Progenitor cell of endocrine pancreas (in vitro differentiated cells): ENCODE data around the gene ILKAP. TPM values are rescaled to one million over a fixed set of nuclear protein-coding genes. Genes with fewer than 3 reads are reported as not detected.

Experiments used
- DNase-seq: peaks from one replicate; pipeline ENCODE4 v3.0.0; 2021; ENCODE audit warnings: low spot score; ENCODE audit not compliant: unreplicated experiment
- H3K27ac Mint-ChIP-seq: 2 replicates; pipeline ENCODE4 v1.8.0; 2021; ENCODE audit warnings: mild to moderate bottlenecking, moderate library complexity, mixed read lengths
- H3K27me3 Mint-ChIP-seq: 2 replicates; pipeline ENCODE4 v1.8.0; 2021; ENCODE audit warnings: mixed read lengths
- H3K36me3 Mint-ChIP-seq: 2 replicates; pipeline ENCODE4 v1.8.0; 2022; ENCODE audit warnings: mixed read lengths; ENCODE audit not compliant: insufficient read depth
- H3K4me1 Mint-ChIP-seq: 2 replicates; pipeline ENCODE4 v1.8.0; 2021; ENCODE audit warnings: low read depth, mixed read lengths
- H3K4me3 Mint-ChIP-seq: 2 replicates; pipeline ENCODE4 v1.8.0; 2021; ENCODE audit warnings: low read depth, mild to moderate bottlenecking, moderate library complexity, mixed read lengths
- H3K9me3 Mint-ChIP-seq: 2 replicates; pipeline ENCODE4 v1.8.0; 2021; ENCODE audit warnings: low read depth, mixed read lengths
- CTCF ChIP-seq: fragments of 200-600 bp; sonication (generic); IDR thresholded peaks from one replicate; pipeline ENCODE4 v1.5.0; 2021; ENCODE audit warnings: antibody characterized with exemption, mild to moderate bottlenecking; ENCODE audit not compliant: unreplicated experiment
- total RNA-seq: library from RNA; stranded (reverse); gene quantifications from 2 replicates; pipeline ENCODE4 v1.2.1, GENCODE V29; 2021

The ILKAP gene
- total RNA-seq, 1 donor from 2014 or later: 56.3 TPM

- Mint-ChIP-seq H3K36me3 (no peaks in the 10 kb centered on the region), H3K4me3 (peak overlapping the region; percentile 1), H3K27ac (no peak overlapping the region), H3K4me1 (no peaks in the 10 kb centered on the region), H3K27me3 (peaks cover 48% of the 10 kb centered on the region), H3K9me3 (peaks cover 7% of the 10 kb centered on the region)
- no peak for DNase-seq
- no peak for TF ChIP-seq CTCF
Observed at GRCh38 chr2:238235856-238236255, 32.4 kb upstream of the ILKAP start.

DNA sequence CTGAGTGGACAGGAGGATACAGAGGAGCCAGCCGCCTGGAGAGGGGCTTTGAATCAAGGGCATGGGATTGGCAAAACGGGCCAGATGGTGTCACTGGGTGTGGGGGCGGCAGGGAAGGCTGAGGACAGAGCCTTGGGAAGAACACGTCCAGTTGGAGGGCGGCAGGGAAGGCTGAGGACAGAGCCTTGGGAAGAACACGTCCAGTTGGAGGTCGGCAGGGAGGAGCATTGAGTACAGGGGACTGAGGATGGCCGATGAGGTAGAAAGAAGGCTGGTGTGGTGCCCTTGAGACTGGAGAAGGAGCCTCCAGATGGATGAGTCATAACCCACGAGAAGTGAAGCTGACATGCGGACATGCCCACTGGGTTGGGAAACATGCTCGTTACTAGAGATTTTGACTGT is 31.8 kb upstream of the ILKAP start:
- no peak for DNase-seq
- H3K36me3 Mint-ChIP-seq: no peaks in the 10 kb centered on the region
- H3K27me3 Mint-ChIP-seq: peaks cover 53% of the 10 kb centered on the region
- H3K4me3 Mint-ChIP-seq: peak overlapping the region; percentile 61
- H3K27ac Mint-ChIP-seq: no peak overlapping the region
- peaks cover 7% of the 10 kb centered on the region for H3K9me3 Mint-ChIP-seq
- peaks cover 4% of the 10 kb centered on the region for H3K4me1 Mint-ChIP-seq
- no peak for TF ChIP-seq CTCF

DNA sequence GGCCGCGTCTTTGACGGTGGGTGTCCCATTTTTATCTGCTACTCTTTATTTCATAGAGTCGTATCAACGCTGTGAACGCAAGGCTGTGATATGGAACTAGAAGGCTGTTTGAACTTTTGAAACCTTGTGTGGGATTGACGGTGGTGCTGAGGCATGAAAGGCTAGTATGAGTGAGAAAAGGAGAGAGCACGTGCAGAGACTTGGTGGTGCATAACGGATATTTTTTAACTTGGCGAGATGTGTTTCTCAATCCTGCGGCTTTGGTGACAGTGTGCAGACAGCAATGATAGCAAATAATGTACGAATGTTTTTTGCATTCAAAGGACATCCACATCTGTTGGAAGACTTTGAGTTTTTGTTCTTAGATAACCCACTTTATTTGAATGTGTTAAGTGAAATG is 30.1 kb upstream of the ILKAP start:
- no peak for TF ChIP-seq CTCF
- H3K9me3 Mint-ChIP-seq: peaks cover 7% of the 10 kb centered on the region
- DNase-seq: no peak
- H3K36me3 Mint-ChIP-seq: no peaks in the 10 kb centered on the region
- peak overlapping the region; percentile 43 for H3K4me3 Mint-ChIP-seq
- peaks cover 12% of the 10 kb centered on the region for H3K4me1 Mint-ChIP-seq
- peaks cover 60% of the 10 kb centered on the region for H3K27me3 Mint-ChIP-seq
- no peak overlapping the region for H3K27ac Mint-ChIP-seq

- DNase-seq: no peak
- Mint-ChIP-seq H3K4me1 (peaks cover 17% of the 10 kb centered on the region), H3K4me3 (peak overlapping the region; percentile 76), H3K36me3 (peaks cover 1% of the 10 kb centered on the region), H3K9me3 (peaks cover 7% of the 10 kb centered on the region), H3K27me3 (peaks cover 60% of the 10 kb centered on the region), H3K27ac (no peak overlapping the region)
- no peak for TF ChIP-seq CTCF
Observed at GRCh38 chr2:238231809-238232208, 28.3 kb upstream of the ILKAP start.

- Mint-ChIP-seq H3K4me3 (peak overlapping the region; percentile 76), H3K27me3 (peaks cover 58% of the 10 kb centered on the region), H3K36me3 (peaks cover 3% of the 10 kb centered on the region), H3K9me3 (peaks cover 7% of the 10 kb centered on the region), H3K27ac (no peak overlapping the region), H3K4me1 (peaks cover 17% of the 10 kb centered on the region)
- DNase-seq: peak; percentile 38
- no peak for TF ChIP-seq CTCF
Observed at GRCh38 chr2:238231251-238231793, 27.8 kb upstream of the ILKAP start.
